ENCODE data around the gene RNF151.

GRCh38 chr16:1961651-1962067, 5.0 kb upstream of the RNF151 start:
- TF ChIP-seq CTCF (IDR thresholded peaks at IDR 0.05), result no peak
- TF ChIP-seq POLR2A (IDR thresholded peaks at IDR 0.05), result no peak

Measured in heart left ventricle (tissue), 13 donors.